Pancreas (tissue), 10 donors: ENCODE measurements around the gene NOS1. TPM values are rescaled to one million over a fixed set of nuclear protein-coding genes. Genes with fewer than 3 reads are reported as not detected.
A peak's percentile ranks its signal among the peaks of the same experiment; 100 is the strongest.

Experiments used
- ATAC-seq, 4 donors: fragments of 200-7000 bp; cut with Tn5 transposase; one replicate each; pipeline versions ENCODE4 v1.8.0 to v1.9.1; 2020; ENCODE audit warnings: mild to moderate bottlenecking in 4 of 4, moderate library complexity in 4 of 4
- DNase-seq, 6 donors: peaks; one replicate each; pipeline ENCODE4 v3.0.0-alpha.2; 2020
- FAIRE-seq: peaks from 2 replicates; lab custom pipeline; 2012; peaks lifted over from hg19 to GRCh38; lab: Jason Lieb, UNC
- H3K27ac ChIP-seq, 4 donors: fragments of 200-600 bp; sonication (generic); 1 replicate in 3 of 4; 2 replicates in 1 of 4; pipeline versions ENCODE4 v1.5.0 to v1.8.0; 2020
- H3K27me3 ChIP-seq, 4 donors: fragments of 200-600 bp; one replicate each; pipeline ENCODE4 v1.8.0; 2021
- H3K36me3 ChIP-seq, 3 donors: fragments of 200-600 bp; sonication (generic) in 1 of 3; one replicate each; pipeline versions ENCODE4 v1.5.0 to v1.8.0; 2020 to 2021
- H3K4me1 ChIP-seq, 3 donors: fragments of 200-600 bp; one replicate each; pipeline ENCODE4 v1.8.0; 2021
- H3K4me3 ChIP-seq, 4 donors: fragments of 200-600 bp; sonication (generic) in 2 of 4; one replicate each; pipeline versions ENCODE4 v1.5.0 to v1.8.0; 2020 to 2021
- H3K9me3 ChIP-seq, 4 donors: fragments of 200-600 bp; one replicate each; pipeline ENCODE4 v1.8.0; 2021
- WGBS, 2 donors: extraction: QIAGEN DNeasy Blood & Tissue Kit; methylation state at CpG; one replicate each; pipeline ENCODE4 v1.1.7; 2013; 5-methylcytosine and 5-hydroxymethylcytosine counted together
- intact Hi-C, 3 donors: fragments of 100-400 bp; cut with DNase I; formaldehyde crosslinking; loops; one replicate each; pipeline versions ENCODE4 v1.11.1 to v1.14.2; 2022
- polyA plus RNA-seq, 2 donors: library from polyadenylated mRNA; stranded (reverse); fragments of 200-250 nt; gene quantifications; one replicate each; pipeline ENCODE4 v1.2.3, GENCODE V29; 2013
- total RNA-seq, 6 donors: library from RNA; stranded (reverse); fragmentation: NEBNext Ultra II Directional in 4 of 6; extraction: Animal tissue kit (Norgen Biotek cat#: 25700) in 4 of 6; gene quantifications; one replicate each; pipeline versions ENCODE4 v1.2.1 to v1.2.4, GENCODE V29; 2021 to 2023
- TF ChIP-seq, protein P1 (sequence below), 4 donors: fragments of 200-600 bp; sonication (generic) in 3 of 4; IDR thresholded peaks; one replicate each; pipeline versions ENCODE4 v1.5.0 to v1.8.0; 2021; ENCODE audit warnings: antibody characterized with exemption in 4 of 4
- donor health status: healthy with polysubstance abuse.
- donor health status: DM: no; HTN: no; CAD: no; lungs with moderate emphysema.
- donor health status: DM: no; HTN: no; CAD: no.
- donor health status: control.
- donor health status: control.
- donor health status: Bipolar disorder and iron deficiency.
- donor health status: DM: yes; HTN: yes; CAD: no.
- donor health status: DM: no; HTN: no; CAD: no.
- donor health status: DM: no; HTN: no; CAD: no.
- donor health status: DM: yes; HTN: yes; CAD: no.

NOS1 gene
- total and polyA plus RNA-seq, 8 donors = 0.14 to 2.0 (median 0.91) TPM

DNA sequence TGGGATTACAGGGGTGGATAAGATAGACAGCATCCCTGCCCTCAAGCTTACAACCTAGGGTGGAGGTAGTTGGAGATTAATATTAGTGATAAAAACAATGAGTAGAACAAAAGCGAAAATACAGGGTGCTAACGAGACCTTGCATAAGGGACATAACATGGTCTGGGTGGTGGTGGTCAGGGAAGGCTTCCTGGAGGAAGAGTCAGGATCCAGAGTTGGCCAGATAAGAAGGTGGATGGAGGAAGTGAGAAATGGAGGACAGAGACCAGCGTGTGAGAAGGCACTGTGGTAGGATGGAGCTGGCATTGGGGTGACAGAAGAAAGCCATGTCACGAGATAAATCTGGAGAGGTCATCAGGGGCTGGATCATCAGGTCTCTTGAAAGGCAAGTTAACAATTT lies 19.2 kb downstream of the NOS1 start:
- no peak for ATAC-seq

DNA sequence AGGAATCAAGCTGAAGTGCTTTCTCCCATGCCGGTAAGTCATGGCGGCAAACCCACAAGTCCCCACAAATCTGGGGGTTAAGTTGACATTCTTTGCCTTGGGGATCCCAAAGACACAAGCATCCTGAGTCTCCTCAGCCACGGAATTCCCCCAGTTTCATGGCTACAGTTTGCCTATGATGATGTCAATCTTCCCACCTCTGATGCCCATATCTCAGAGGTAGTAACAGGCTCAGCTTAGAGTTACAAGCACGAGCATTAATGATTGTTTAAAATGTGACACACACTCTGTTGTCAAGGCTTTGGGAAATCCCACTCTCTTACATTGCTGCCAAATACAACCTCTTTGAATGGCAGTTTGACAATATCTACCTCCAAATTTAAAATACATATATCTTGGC lies 22.3 kb downstream of the NOS1 start:
- ATAC-seq (no peak), FAIRE-seq (no peak), DNase-seq (no peak)
- H3K4me3 ChIP-seq = no peak overlapping the region
- no peak overlapping the region for H3K27ac ChIP-seq
- WGBS, 2 donors = 51 to 54% methylated on average over 4 of the region's 4 CpGs
- intact Hi-C loops = no loop called here
- no peaks in the 10 kb centered on the region for H3K9me3 ChIP-seq
- TF ChIP-seq, protein P1, sequence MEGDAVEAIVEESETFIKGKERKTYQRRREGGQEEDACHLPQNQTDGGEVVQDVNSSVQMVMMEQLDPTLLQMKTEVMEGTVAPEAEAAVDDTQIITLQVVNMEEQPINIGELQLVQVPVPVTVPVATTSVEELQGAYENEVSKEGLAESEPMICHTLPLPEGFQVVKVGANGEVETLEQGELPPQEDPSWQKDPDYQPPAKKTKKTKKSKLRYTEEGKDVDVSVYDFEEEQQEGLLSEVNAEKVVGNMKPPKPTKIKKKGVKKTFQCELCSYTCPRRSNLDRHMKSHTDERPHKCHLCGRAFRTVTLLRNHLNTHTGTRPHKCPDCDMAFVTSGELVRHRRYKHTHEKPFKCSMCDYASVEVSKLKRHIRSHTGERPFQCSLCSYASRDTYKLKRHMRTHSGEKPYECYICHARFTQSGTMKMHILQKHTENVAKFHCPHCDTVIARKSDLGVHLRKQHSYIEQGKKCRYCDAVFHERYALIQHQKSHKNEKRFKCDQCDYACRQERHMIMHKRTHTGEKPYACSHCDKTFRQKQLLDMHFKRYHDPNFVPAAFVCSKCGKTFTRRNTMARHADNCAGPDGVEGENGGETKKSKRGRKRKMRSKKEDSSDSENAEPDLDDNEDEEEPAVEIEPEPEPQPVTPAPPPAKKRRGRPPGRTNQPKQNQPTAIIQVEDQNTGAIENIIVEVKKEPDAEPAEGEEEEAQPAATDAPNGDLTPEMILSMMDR (IDR thresholded peaks at IDR 0.05) = no peak
- no peaks in the 10 kb centered on the region for H3K4me1 ChIP-seq
- H3K27me3 ChIP-seq = no peaks in the 10 kb centered on the region
- no peaks in the 10 kb centered on the region for H3K36me3 ChIP-seq

More for the DNA sequence above, 19.2 kb downstream of the NOS1 start:
- Histone ChIP-seq H3K4me1 (no peaks in the 10 kb centered on the region), H3K36me3 (no peaks in the 10 kb centered on the region), H3K4me3 (no peak overlapping the region), H3K27me3 (no peaks in the 10 kb centered on the region), H3K27ac (no peak overlapping the region), H3K9me3 (no peaks in the 10 kb centered on the region)
- FAIRE-seq = no peak
- 90 to 95% methylated on average over 4 of the region's 4 CpGs for WGBS, 2 donors
- intact Hi-C loops = no loop called here
- no peak for DNase-seq
- TF ChIP-seq, protein P1 (IDR thresholded peaks at IDR 0.05) = no peak

DNA sequence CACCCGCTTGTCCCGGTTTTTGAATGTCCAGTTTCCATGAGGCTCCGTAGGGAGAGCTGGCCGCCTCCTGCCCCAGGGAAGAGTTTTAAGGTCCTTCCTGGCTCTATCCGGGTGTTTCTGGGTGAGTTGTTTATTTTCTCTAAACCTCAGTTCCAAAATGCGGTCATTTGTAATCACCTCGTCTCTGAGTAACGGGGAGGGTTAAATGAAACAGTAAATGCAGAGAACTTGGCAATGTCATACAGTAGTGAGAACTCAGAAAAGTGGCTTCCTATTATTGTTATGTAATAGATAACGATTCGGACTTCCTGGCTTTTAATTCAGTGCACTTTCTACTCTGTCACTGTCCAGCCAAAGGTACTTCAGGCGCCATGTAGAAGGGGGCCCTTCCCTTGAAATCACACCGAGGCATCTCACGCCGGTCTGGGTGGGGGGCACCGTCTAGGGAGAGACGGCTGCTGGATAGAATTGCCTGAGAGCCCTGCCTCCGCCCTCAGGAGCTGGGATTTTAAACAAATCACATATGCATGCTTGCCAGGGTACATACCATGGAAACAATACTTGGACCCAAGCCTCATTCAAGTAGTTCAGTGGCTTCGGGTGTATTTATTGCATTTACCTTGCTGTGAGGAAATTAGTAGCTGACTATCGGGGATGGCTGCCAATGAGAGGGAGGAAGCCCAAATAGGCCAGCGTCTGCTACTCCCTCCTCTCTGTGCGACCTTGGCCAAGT lies 26.4 kb downstream of the NOS1 start:
- DNase-seq = peak in 1 of 6 donors; percentile 18
- intact Hi-C loops = no loop called here
- WGBS, 2 donors = 56% methylated on average over 21 of the region's 21 CpGs
- ATAC-seq = peak; percentile 14 to 77 (median 34)
- Histone ChIP-seq H3K27ac (peak overlapping the region in 1 of 4 donors; percentile 27), H3K4me1 (no peaks in the 10 kb centered on the region), H3K9me3 (no peaks in the 10 kb centered on the region), H3K36me3 (no peaks in the 10 kb centered on the region), H3K27me3 (no peaks in the 10 kb centered on the region), H3K4me3 (no peak overlapping the region)
- TF ChIP-seq, protein P1 (IDR thresholded peaks at IDR 0.05) = no peak
- FAIRE-seq = no peak

DNA sequence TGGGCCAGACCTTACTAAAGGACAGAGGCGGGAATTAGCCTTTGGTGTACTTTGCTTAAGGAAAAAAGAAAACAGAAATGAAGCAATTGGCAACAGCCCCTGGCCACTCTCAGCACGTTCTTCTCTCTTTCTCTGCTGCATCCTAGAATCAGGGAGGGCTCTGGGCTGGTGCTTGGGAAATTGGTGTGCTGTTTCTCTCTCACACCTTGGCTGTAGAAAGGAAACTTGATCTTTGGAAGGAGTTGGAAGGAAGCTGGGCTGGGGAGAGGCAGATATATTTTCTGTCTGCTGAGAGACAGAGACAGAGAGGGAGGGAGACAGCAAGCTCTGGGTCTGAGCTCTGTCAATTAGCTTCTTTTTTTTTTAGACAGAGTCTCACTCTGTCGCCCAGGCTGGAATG lies 27.4 kb downstream of the NOS1 start:
- intact Hi-C loops = no loop called here
- no peak for FAIRE-seq

More for the DNA sequence above, 27.4 kb downstream of the NOS1 start:
- Histone ChIP-seq H3K27me3 (no peaks in the 10 kb centered on the region), H3K36me3 (no peaks in the 10 kb centered on the region), H3K9me3 (no peaks in the 10 kb centered on the region), H3K27ac (no peak overlapping the region), H3K4me3 (no peak overlapping the region), H3K4me1 (no peaks in the 10 kb centered on the region)
- WGBS, 2 donors = 69 to 73% methylated on average over 3 of the region's 3 CpGs
- DNase-seq (no peak), ATAC-seq (no peak)
- TF ChIP-seq, protein P1 (IDR thresholded peaks at IDR 0.05) = no peak
